ENCODE measurements around the gene MARCHF4.

DNA sequence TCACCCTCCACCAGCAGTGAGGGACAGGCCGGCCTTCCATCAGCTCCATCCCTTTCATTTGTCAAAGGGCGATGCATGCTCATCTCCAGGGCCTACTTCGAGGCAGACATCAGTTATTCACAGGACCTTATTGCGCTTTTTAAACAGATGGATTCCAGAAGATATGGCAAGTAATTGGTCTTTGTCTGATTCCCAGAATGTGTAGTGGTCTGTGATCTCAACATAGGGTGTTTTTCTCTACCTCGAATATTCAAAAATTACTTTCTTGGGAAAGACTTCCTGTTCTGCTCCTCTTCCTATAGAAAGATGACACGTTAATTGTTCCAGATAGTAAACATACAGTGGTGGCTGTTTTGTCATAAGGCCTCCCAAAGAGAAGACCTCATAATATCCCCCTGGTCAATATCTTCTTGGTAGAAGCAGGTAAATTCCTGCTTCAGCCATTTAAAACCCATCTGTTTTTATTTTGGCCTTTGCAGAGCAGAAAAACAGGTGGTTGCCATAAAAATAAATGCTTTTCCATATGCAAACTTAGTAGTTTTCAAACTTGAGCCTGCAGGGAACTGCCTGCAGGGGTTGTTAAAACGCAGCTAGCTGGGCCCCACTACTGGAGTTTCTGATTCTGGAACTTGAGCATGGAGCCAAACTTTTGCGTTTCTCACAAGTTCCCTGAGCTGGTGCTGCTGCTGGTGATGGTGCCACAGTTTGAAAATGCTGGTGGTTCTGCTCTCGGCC, 48.3 kb upstream of the MARCHF4 start:
- TF ChIP-seq, protein P1, sequence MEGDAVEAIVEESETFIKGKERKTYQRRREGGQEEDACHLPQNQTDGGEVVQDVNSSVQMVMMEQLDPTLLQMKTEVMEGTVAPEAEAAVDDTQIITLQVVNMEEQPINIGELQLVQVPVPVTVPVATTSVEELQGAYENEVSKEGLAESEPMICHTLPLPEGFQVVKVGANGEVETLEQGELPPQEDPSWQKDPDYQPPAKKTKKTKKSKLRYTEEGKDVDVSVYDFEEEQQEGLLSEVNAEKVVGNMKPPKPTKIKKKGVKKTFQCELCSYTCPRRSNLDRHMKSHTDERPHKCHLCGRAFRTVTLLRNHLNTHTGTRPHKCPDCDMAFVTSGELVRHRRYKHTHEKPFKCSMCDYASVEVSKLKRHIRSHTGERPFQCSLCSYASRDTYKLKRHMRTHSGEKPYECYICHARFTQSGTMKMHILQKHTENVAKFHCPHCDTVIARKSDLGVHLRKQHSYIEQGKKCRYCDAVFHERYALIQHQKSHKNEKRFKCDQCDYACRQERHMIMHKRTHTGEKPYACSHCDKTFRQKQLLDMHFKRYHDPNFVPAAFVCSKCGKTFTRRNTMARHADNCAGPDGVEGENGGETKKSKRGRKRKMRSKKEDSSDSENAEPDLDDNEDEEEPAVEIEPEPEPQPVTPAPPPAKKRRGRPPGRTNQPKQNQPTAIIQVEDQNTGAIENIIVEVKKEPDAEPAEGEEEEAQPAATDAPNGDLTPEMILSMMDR (IDR thresholded peaks at IDR 0.05; ENCODE audit: low read depth, low read length, missing input control), result no peak
- TF ChIP-seq, protein P2, sequence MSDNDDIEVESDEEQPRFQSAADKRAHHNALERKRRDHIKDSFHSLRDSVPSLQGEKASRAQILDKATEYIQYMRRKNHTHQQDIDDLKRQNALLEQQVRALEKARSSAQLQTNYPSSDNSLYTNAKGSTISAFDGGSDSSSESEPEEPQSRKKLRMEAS (IDR thresholded peaks at IDR 0.05), result no peak
- TF ChIP-seq TAF1 (conservative IDR thresholded peaks at IDR 0.05) (no peak), EGR1 (IDR thresholded peaks at IDR 0.05; ENCODE audit: low read depth in 2 of 2) (no peak), FOXA1 (IDR thresholded peaks at IDR 0.05) (no peak), GABPA (IDR thresholded peaks at IDR 0.05 in 1 of 2, conservative IDR thresholded peaks at IDR 0.05 in 1 of 2) (no peak)
- TF ChIP-seq, protein P3, sequence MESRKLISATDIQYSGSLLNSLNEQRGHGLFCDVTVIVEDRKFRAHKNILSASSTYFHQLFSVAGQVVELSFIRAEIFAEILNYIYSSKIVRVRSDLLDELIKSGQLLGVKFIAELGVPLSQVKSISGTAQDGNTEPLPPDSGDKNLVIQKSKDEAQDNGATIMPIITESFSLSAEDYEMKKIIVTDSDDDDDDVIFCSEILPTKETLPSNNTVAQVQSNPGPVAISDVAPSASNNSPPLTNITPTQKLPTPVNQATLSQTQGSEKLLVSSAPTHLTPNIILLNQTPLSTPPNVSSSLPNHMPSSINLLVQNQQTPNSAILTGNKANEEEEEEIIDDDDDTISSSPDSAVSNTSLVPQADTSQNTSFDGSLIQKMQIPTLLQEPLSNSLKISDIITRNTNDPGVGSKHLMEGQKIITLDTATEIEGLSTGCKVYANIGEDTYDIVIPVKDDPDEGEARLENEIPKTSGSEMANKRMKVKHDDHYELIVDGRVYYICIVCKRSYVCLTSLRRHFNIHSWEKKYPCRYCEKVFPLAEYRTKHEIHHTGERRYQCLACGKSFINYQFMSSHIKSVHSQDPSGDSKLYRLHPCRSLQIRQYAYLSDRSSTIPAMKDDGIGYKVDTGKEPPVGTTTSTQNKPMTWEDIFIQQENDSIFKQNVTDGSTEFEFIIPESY (IDR thresholded peaks at IDR 0.05), result no peak

All from liver (tissue), 3 donors.